Measurements from ENCODE around the gene LNPK.
"Not testable (repeated sequence)": the region's sequence is repeated elsewhere in the genome, so short reads cannot be mapped to it uniquely, and the experiment has no call there.

LNPK gene

DNA sequence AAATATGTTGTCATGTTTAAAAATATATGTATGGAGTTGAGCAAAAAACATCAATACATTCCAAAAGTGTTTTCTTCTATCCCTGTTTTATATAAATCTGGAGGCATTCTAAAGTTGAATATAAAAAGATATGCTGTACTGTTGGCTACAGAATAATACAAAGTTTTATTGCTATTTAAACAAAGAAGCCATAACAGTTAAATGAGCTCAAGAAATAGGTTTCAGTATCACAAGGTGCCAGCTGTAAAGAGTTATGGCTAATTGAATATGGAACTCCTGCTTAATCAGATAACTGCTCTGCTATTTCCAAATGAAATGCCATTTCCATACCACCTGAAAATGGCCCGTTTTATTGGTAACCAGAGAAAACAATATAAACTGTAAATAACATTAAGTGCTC lies 55.0 kb downstream of the LNPK start:
- Mint-ChIP-seq H3K4me3 (no peak overlapping the region), H3K27ac (no peak overlapping the region), H3K9me3 (no peaks in the 10 kb centered on the region), H3K4me1 (ENCODE audit: low read depth) (no peaks in the 10 kb centered on the region), H3K27me3 (no peaks in the 10 kb centered on the region), H3K36me3 (ENCODE audit: low read depth) (peaks cover 53% of the 10 kb centered on the region)
- DNase-seq: no peak

DNA sequence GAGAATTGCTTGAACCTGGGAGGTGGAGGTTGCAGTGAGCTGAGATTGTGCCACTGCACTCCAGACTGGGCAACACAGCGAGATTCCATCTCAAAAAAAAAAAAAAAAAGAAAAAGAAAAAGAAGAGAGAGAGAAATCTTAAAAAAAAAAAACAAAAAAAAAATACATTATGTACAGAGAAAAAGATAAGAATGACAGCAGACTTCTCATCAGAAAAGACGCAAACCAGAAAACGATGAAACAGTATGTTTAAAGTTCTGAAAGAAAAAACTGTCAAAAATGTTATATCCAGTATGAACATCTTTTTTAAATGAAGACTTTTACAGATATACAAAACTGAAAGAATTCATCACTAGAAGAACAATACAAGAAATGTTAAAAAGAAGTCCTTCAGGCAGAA lies 60.4 kb downstream of the LNPK start:
- no peaks in the 10 kb centered on the region for H3K4me1 Mint-ChIP-seq (ENCODE audit: low read depth)
- no peak overlapping the region for H3K27ac Mint-ChIP-seq
- no peaks in the 10 kb centered on the region for H3K27me3 Mint-ChIP-seq
- DNase-seq: no peak
- H3K4me3 Mint-ChIP-seq: no peak overlapping the region
- no peaks in the 10 kb centered on the region for H3K9me3 Mint-ChIP-seq
- peaks cover 63% of the 10 kb centered on the region for H3K36me3 Mint-ChIP-seq (ENCODE audit: low read depth)

- H3K4me3 Mint-ChIP-seq: no peak overlapping the region
- DNase-seq: no peak
- no peaks in the 10 kb centered on the region for H3K27me3 Mint-ChIP-seq
- no peaks in the 10 kb centered on the region for H3K9me3 Mint-ChIP-seq
- no peak overlapping the region for H3K27ac Mint-ChIP-seq
- peaks cover 72% of the 10 kb centered on the region for H3K36me3 Mint-ChIP-seq (ENCODE audit: low read depth)
- no peaks in the 10 kb centered on the region for H3K4me1 Mint-ChIP-seq (ENCODE audit: low read depth)
Observed at GRCh38 chr2:175937216-175937615, 64.9 kb downstream of the LNPK start.

GRCh38 chr2:175935289-175936181 lies 66.5 kb downstream of the LNPK start:
- Mint-ChIP-seq H3K27ac (no peak overlapping the region), H3K27me3 (no peaks in the 10 kb centered on the region), H3K36me3 (ENCODE audit: low read depth) (peaks cover 73% of the 10 kb centered on the region), H3K4me3 (no peak overlapping the region), H3K9me3 (no peaks in the 10 kb centered on the region), H3K4me1 (ENCODE audit: low read depth) (no peaks in the 10 kb centered on the region)
- no peak for DNase-seq

DNA sequence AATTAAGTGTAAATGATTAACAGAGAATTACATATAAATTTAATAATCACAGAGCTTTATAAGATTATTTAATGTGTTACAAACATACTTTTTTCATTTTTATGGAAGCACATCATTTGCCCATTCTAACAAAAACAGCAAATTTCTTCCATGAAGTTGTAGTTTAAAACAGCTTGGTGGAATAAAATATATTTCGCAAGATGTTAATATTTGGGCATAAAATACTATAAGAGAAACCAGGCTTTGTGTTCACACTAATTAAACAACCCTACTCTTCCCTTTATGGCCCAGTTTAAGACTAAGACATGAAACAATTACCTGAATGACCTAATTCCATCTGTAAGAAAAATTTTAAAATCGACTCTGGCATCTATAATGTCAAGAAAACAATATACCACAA lies 69.4 kb downstream of the LNPK start:
- DNase-seq: no peak
- Mint-ChIP-seq H3K27me3 (no peaks in the 10 kb centered on the region), H3K36me3 (ENCODE audit: low read depth) (peaks cover 75% of the 10 kb centered on the region), H3K4me3 (no peak overlapping the region), H3K9me3 (no peaks in the 10 kb centered on the region), H3K27ac (no peak overlapping the region), H3K4me1 (ENCODE audit: low read depth) (no peaks in the 10 kb centered on the region)

DNA sequence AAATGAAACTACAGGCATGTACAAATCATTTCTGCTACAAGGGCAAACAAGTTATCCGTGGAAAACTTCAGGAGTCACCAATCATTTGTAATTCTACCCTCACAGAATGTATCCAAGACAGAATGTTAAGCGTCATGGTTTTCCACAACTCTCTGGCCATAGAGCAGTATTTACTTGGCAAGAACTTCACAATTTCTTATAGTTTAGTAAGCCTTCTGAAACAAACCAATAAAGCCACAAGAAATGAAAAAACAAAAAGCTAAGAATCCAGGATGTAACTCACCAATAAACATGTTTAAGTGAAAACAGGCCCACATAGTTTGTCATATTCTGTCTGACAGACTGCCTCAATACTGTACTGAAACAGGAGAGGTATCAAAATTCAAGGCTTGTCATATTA lies 70.3 kb downstream of the LNPK start:
- H3K9me3 Mint-ChIP-seq: no peaks in the 10 kb centered on the region
- H3K27me3 Mint-ChIP-seq: no peaks in the 10 kb centered on the region
- H3K27ac Mint-ChIP-seq: no peak overlapping the region
- no peak overlapping the region for H3K4me3 Mint-ChIP-seq
- peaks cover 73% of the 10 kb centered on the region for H3K36me3 Mint-ChIP-seq (ENCODE audit: low read depth)
- DNase-seq: no peak
- H3K4me1 Mint-ChIP-seq (ENCODE audit: low read depth): no peaks in the 10 kb centered on the region

GRCh38 chr2:175930504-175930903 lies 71.6 kb downstream of the LNPK start:
- no peaks in the 10 kb centered on the region for H3K9me3 Mint-ChIP-seq
- H3K27me3 Mint-ChIP-seq: no peaks in the 10 kb centered on the region
- no peaks in the 10 kb centered on the region for H3K4me1 Mint-ChIP-seq (ENCODE audit: low read depth)
- no peak overlapping the region for H3K4me3 Mint-ChIP-seq
- peaks cover 66% of the 10 kb centered on the region for H3K36me3 Mint-ChIP-seq (ENCODE audit: low read depth)
- DNase-seq: no peak
- H3K27ac Mint-ChIP-seq: no peak overlapping the region

DNA sequence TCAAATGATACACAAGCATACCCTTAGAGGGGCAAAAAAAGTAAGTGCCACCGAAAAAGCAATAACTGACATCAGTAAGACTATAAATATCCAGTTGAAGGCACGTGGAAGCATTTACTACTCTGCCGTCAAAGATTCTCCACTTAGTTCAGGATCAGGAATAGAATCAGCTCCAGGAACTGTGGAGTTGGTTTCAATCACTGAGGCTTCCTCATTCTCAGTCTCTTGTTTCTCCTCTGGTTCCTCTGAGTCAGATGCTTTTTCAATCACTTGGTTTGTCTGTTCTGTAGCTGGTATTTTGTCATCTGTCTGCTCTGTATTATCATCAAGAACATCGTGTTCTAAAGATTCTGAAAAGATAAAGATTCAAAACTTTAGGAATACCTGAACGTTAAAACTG lies 72.2 kb downstream of the LNPK start:
- no peak overlapping the region for H3K4me3 Mint-ChIP-seq
- no peak overlapping the region for H3K27ac Mint-ChIP-seq
- no peaks in the 10 kb centered on the region for H3K4me1 Mint-ChIP-seq (ENCODE audit: low read depth)

DNA sequence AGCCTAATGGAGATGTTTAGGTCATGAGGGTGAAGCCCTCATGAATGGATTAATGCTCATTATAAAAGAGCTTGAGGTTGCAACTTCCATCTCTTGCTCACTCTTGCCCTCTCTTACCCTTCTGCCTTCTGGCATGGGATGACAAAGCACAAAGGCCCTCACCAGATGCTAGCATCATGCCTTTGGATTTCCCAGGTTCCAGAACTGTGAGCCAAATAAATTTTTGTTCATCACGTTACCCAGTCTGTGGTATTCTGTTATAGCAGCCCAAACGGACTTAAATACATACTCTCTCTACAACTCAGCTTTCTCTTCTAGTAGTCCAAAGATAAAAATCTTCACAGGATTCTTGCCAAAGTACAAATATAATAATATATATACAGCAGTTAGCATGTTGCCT lies 75.8 kb downstream of the LNPK start:
- no peaks in the 10 kb centered on the region for H3K9me3 Mint-ChIP-seq

More for the DNA sequence above, 72.2 kb downstream of the LNPK start:
- Mint-ChIP-seq H3K27me3 (no peaks in the 10 kb centered on the region), H3K36me3 (ENCODE audit: low read depth) (peaks cover 65% of the 10 kb centered on the region), H3K9me3 (no peaks in the 10 kb centered on the region)
- no peak for DNase-seq

GRCh38 chr2:175922160-175922559 lies 79.9 kb downstream of the LNPK start:
- H3K27me3 Mint-ChIP-seq: no peaks in the 10 kb centered on the region
- no peaks in the 10 kb centered on the region for H3K4me1 Mint-ChIP-seq (ENCODE audit: low read depth)
- no peak overlapping the region for H3K27ac Mint-ChIP-seq
- no peak overlapping the region for H3K4me3 Mint-ChIP-seq
- no peak for DNase-seq
- peaks cover 12% of the 10 kb centered on the region for H3K36me3 Mint-ChIP-seq (ENCODE audit: low read depth)
- no peaks in the 10 kb centered on the region for H3K9me3 Mint-ChIP-seq

More for the DNA sequence above, 75.8 kb downstream of the LNPK start:
- no peak for DNase-seq
- no peaks in the 10 kb centered on the region for H3K4me1 Mint-ChIP-seq (ENCODE audit: low read depth)
- H3K4me3 Mint-ChIP-seq: no peak overlapping the region
- no peak overlapping the region for H3K27ac Mint-ChIP-seq
- H3K27me3 Mint-ChIP-seq: no peaks in the 10 kb centered on the region
- H3K36me3 Mint-ChIP-seq (ENCODE audit: low read depth): peaks cover 40% of the 10 kb centered on the region

DNA sequence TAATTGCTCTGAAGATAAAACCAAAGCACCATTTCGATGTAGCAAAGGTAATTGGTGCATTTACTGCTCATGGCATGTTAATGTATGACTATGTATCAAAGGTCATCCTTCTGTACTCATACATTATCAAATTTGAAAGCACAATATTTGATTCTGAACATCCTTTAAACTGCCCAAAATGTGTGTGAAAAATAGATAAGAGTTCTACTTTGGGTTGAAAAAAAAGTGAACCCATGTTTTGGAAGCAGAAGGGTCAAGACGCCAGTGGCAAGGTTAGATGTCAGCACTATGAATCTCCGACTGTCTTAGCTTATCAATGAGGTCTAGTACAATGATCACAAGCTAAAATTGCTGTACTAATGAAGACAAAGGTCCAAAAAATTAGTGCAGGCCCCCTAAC lies 83.1 kb downstream of the LNPK start:
- Mint-ChIP-seq H3K27me3 (peaks cover 6% of the 10 kb centered on the region), H3K4me3 (no peak overlapping the region), H3K36me3 (ENCODE audit: low read depth) (no peaks in the 10 kb centered on the region), H3K27ac (no peak overlapping the region), H3K4me1 (ENCODE audit: low read depth) (no peaks in the 10 kb centered on the region), H3K9me3 (no peaks in the 10 kb centered on the region)
- no peak for DNase-seq

GRCh38 chr2:175914846-175915245 lies 87.2 kb downstream of the LNPK start:
- Mint-ChIP-seq H3K27ac (no peak overlapping the region), H3K36me3 (ENCODE audit: low read depth) (no peaks in the 10 kb centered on the region), H3K4me3 (no peak overlapping the region)

GRCh38 chr2:175913849-175914743 lies 88.0 kb downstream of the LNPK start:
- not testable (repeated sequence) for DNase-seq; H3K9me3 Mint-ChIP-seq; H3K4me3 Mint-ChIP-seq; H3K36me3 Mint-ChIP-seq (ENCODE audit: low read depth); H3K4me1 Mint-ChIP-seq (ENCODE audit: low read depth); H3K27ac Mint-ChIP-seq
- peaks cover 31% of the 10 kb centered on the region for H3K27me3 Mint-ChIP-seq

More at GRCh38 chr2:175914846-175915245, 87.2 kb downstream of the LNPK start:
- Mint-ChIP-seq H3K9me3 (no peaks in the 10 kb centered on the region), H3K4me1 (ENCODE audit: low read depth) (no peaks in the 10 kb centered on the region), H3K27me3 (peaks cover 31% of the 10 kb centered on the region)
- DNase-seq: no peak

DNA sequence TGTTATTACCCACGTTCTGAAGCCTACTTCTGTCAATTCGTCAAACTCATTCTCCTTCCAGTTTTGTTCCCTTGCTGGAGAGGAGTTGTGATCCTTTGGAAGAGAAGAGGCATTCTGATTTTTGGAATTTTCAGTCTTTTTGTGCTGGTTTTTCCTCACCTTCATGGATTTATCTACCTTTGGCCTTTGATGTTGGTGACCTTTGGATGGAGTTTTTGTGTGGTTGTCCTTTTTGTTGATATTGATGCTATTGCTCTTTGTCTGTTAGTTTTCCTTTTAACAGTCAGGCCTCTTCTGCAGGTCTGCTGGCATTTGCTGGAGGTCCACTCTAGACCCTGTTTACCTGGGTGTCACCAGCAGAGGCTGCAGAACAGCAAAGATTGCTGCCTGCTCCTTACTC lies 88.8 kb downstream of the LNPK start:
- H3K4me3 Mint-ChIP-seq; DNase-seq; H3K9me3 Mint-ChIP-seq; H3K4me1 Mint-ChIP-seq (ENCODE audit: low read depth); H3K27ac Mint-ChIP-seq; H3K36me3 Mint-ChIP-seq (ENCODE audit: low read depth): not testable (repeated sequence)
- peaks cover 34% of the 10 kb centered on the region for H3K27me3 Mint-ChIP-seq

- Mint-ChIP-seq H3K27me3 (peaks cover 18% of the 10 kb centered on the region), H3K4me3 (no peak overlapping the region), H3K9me3 (no peaks in the 10 kb centered on the region), H3K36me3 (ENCODE audit: low read depth) (no peaks in the 10 kb centered on the region), H3K4me1 (ENCODE audit: low read depth) (no peaks in the 10 kb centered on the region), H3K27ac (no peak overlapping the region)
- no peak for DNase-seq
Observed at GRCh38 chr2:175904035-175904434, 98.0 kb downstream of the LNPK start.

All from activated T-cell treated with anti-CD3 and anti-CD28 coated beads, Interleukin-2, amount 50 U/mL, for 24 hours (primary cell).